GM20000 (cell line): Measurements from ENCODE around the gene IL17RD.

ENCODE experiments used
- DNase-seq: peaks from one replicate; pipeline ENCODE4 v3.0.0; 2012; ENCODE audit warnings: low spot score
- TF ChIP-seq, protein P1 (sequence below): IDR thresholded peaks from 2 replicates; pipeline ENCODE4 v1.5.1; 2012; ENCODE audit warnings: mild to moderate bottlenecking, control low read depth; ENCODE audit errors: extremely low read depth, missing control alignments

The IL17RD gene

DNA sequence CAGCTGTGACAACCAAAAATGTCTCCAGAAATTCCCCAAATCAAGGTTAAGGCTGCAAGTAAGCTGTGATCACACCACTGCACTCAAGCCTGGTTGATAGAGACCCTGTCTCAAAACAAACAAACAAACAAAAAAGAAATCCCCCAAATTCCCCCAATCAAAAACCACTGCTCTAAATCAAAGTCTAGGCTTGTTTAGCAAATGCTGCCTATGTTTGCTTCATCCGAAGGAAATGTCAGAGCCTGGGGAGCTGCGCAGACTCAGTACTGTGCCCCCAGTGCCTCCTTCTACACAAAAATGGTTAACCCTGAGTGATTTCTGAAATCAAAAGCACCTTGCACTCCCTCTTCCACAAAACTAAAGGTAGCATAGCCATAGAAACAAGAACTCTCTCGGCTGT, 13.4 kb downstream of the IL17RD start:
- TF ChIP-seq, protein P1, sequence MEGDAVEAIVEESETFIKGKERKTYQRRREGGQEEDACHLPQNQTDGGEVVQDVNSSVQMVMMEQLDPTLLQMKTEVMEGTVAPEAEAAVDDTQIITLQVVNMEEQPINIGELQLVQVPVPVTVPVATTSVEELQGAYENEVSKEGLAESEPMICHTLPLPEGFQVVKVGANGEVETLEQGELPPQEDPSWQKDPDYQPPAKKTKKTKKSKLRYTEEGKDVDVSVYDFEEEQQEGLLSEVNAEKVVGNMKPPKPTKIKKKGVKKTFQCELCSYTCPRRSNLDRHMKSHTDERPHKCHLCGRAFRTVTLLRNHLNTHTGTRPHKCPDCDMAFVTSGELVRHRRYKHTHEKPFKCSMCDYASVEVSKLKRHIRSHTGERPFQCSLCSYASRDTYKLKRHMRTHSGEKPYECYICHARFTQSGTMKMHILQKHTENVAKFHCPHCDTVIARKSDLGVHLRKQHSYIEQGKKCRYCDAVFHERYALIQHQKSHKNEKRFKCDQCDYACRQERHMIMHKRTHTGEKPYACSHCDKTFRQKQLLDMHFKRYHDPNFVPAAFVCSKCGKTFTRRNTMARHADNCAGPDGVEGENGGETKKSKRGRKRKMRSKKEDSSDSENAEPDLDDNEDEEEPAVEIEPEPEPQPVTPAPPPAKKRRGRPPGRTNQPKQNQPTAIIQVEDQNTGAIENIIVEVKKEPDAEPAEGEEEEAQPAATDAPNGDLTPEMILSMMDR = no peak
- no peak for DNase-seq

- DNase-seq = no peak
- TF ChIP-seq, protein P1 = no peak
Observed at GRCh38 chr3:57151021-57151449, 14.1 kb downstream of the IL17RD start.

DNA sequence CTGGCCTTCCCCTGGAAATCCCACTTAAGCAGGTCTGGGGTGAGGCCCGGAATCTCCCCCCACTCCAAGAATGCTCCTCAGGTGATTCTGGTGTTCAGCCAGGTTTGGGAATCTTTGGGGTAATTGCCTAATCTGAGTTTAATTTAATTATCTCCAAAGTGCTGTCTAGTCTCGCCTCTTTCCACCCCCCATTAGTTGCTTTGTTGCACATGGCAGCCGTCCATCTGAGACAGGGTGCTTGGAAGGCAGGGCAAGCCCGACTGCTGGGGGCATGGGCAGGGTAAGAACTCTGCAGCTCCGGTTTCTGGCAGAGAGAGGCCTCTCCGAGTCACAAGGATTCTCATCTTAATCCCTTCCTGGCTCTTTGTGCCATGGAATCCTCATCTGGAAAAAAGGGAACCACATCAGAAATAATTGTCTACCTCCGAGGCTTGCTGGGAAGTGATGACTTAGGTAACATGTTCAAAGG, 15.0 kb downstream of the IL17RD start:
- TF ChIP-seq, protein P1 = no peak
- no peak for DNase-seq

- TF ChIP-seq, protein P1 = no peak
- no peak for DNase-seq
Observed at GRCh38 chr3:57147071-57147470, 18.1 kb downstream of the IL17RD start.

DNA sequence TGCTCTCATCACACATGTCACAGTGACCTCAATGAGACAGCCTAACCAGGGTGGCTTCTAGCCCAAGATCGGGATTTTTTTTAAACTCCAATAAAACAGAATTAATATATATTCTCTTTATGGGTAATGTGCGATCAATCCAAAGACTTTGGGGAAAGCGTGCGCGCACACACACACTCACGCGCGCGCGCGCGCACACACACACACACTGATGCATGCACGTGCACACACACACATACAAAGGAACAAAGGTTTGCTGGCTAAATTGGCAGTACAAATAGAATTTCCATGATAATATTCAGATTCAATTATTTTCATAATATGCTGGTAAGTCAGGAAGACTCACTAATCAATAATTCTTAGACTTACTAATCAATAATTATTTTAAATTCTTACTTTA, 19.3 kb downstream of the IL17RD start:
- no peak for DNase-seq

DNA sequence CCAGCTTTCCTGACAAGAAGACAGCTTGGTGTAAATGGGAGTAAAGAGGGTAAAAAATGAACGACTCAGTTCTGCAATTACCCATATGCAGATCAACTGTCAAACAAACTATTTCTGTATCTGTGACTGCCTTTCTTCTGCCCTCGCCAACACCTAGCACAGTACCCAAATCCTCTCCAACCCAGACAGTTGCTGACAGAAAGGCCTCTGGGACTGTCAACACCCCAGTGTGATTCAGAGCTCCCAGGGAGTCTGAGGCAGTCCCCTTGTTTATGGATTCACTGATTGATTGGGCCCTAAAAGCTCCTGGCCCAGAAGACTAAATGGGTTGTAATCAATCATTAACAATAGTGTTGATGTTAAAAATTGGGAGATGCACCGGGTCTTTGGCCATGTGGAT, 20.2 kb downstream of the IL17RD start:
- DNase-seq = no peak
- TF ChIP-seq, protein P1 = no peak

More for the DNA sequence above, 19.3 kb downstream of the IL17RD start:
- TF ChIP-seq, protein P1 = no peak

- DNase-seq = no peak
- TF ChIP-seq, protein P1 = no peak
Observed at GRCh38 chr3:57143886-57144459, 21.2 kb downstream of the IL17RD start.
